ENCODE measurements around the gene CYYR1. TPM values are rescaled to one million over a fixed set of nuclear protein-coding genes. Genes with fewer than 3 reads are reported as not detected.

Gene CYYR1
- polyA plus RNA-seq, 1 experiment: not detected

GRCh38 chr21:26433386-26433785, 139.7 kb downstream of the CYYR1 start:
- Histone ChIP-seq H3K9me3 (ENCODE audit: control insufficient read depth, insufficient read depth, low read length) (no peaks in the 10 kb centered on the region), H3K4me3 (ENCODE audit: low read depth, low read length) (no peak overlapping the region), H3K27me3 (ENCODE audit: control insufficient read depth, insufficient read depth, low read length) (no peaks in the 10 kb centered on the region), H3K27ac (ENCODE audit: low read depth, low read length) (no peak overlapping the region)
- ChIA-PET CTCF (no interaction called here), POLR2A (no interaction called here)
- no peak for TF ChIP-seq CTCF (IDR thresholded peaks at IDR 0.05; ENCODE audit: low read depth, low read length)
- no peak for DNase-seq (ENCODE audit: low read depth, low spot score)

DNA sequence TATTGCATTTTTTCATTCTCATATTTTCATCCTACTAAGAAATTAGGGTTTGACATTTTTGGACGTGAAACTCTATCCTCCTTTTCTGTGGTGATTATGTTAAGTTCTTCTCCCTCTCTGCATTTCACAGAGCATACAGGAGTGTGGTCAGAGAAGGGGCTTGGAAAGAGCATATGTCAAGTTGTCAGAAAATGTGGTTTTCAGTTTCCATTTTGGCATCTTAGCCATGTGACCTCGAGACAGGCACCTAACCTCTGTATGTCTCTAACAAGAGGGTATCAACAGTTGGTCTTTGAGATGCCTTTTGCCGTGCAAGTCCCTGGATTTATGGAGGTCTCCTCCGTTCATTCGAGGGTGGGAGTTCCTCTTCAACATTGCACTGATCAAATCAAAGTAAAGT, 140.7 kb downstream of the CYYR1 start:
- Histone ChIP-seq H3K4me3 (ENCODE audit: low read depth, low read length) (no peak overlapping the region), H3K27me3 (ENCODE audit: control insufficient read depth, insufficient read depth, low read length) (no peaks in the 10 kb centered on the region), H3K9me3 (ENCODE audit: control insufficient read depth, insufficient read depth, low read length) (no peaks in the 10 kb centered on the region), H3K27ac (ENCODE audit: low read depth, low read length) (no peak overlapping the region)
- ChIA-PET CTCF (no interaction called here), POLR2A (no interaction called here)
- TF ChIP-seq CTCF (IDR thresholded peaks at IDR 0.05; ENCODE audit: low read depth, low read length): no peak
- no peak for DNase-seq (ENCODE audit: low read depth, low spot score)

GRCh38 chr21:26425576-26425975, 147.5 kb downstream of the CYYR1 start:
- TF ChIP-seq CTCF (IDR thresholded peaks at IDR 0.05; ENCODE audit: low read depth, low read length): no peak
- H3K9me3 ChIP-seq (ENCODE audit: control insufficient read depth, insufficient read depth, low read length): no peaks in the 10 kb centered on the region
- H3K4me3 ChIP-seq (ENCODE audit: low read depth, low read length): no peak overlapping the region
- no peak for DNase-seq (ENCODE audit: low read depth, low spot score)
- no peaks in the 10 kb centered on the region for H3K27me3 ChIP-seq (ENCODE audit: control insufficient read depth, insufficient read depth, low read length)
- CTCF ChIA-PET: no interaction called here
- no peak overlapping the region for H3K27ac ChIP-seq (ENCODE audit: low read depth, low read length)
- POLR2A ChIA-PET: no interaction called here

- Histone ChIP-seq H3K27ac (ENCODE audit: low read depth, low read length) (no peak overlapping the region), H3K4me3 (ENCODE audit: low read depth, low read length) (no peak overlapping the region), H3K27me3 (ENCODE audit: control insufficient read depth, insufficient read depth, low read length) (no peaks in the 10 kb centered on the region), H3K9me3 (ENCODE audit: control insufficient read depth, insufficient read depth, low read length) (no peaks in the 10 kb centered on the region)
- no peak for TF ChIP-seq CTCF (IDR thresholded peaks at IDR 0.05; ENCODE audit: low read depth, low read length)
- DNase-seq (ENCODE audit: low read depth, low spot score): no peak
- ChIA-PET CTCF (no interaction called here), POLR2A (no interaction called here)
These were observed 149.6 kb downstream of the CYYR1 start for GRCh38 chr21:26423511-26423910.

GRCh38 chr21:26422706-26423105, 150.4 kb downstream of the CYYR1 start:
- no peaks in the 10 kb centered on the region for H3K27me3 ChIP-seq (ENCODE audit: control insufficient read depth, insufficient read depth, low read length)
- TF ChIP-seq CTCF (IDR thresholded peaks at IDR 0.05; ENCODE audit: low read depth, low read length): no peak
- no peak overlapping the region for H3K4me3 ChIP-seq (ENCODE audit: low read depth, low read length)
- no peak for DNase-seq (ENCODE audit: low read depth, low spot score)
- ChIA-PET CTCF (no interaction called here), POLR2A (no interaction called here)
- no peak overlapping the region for H3K27ac ChIP-seq (ENCODE audit: low read depth, low read length)
- no peaks in the 10 kb centered on the region for H3K9me3 ChIP-seq (ENCODE audit: control insufficient read depth, insufficient read depth, low read length)
